K562 (cell line): Measurements from ENCODE around the gene FOXN1. TPM values are rescaled to one million over a fixed set of nuclear protein-coding genes. Genes with fewer than 3 reads are reported as not detected.

Source experiments
- ATAC-seq: fragments of 200-7000 bp; cut with Tn5 transposase; 3 replicates; pipeline ENCODE4 v1.9.1; 2020; ENCODE audit warnings: moderate library complexity
- BruUV-seq: library from RNA; stranded (reverse); fragments of 400-500 nt; replicated peaks from 2 replicates; lab custom pipeline; 2021; lab: Mats Ljungman, UMichigan
- CTCF ChIA-PET: fragments of 300-600 bp; formaldehyde crosslinking; extraction: SDS; loops from one replicate; lab custom pipeline; 2021; ENCODE audit warnings: low intra/inter-chr PET ratio; lab: Yijun Ruan, JAX
- POLR2A ChIA-PET: fragments of 300-600, 350-650 bp; sonication (Branson Sonifier 250); formaldehyde crosslinking; extraction: SDS; loops from one replicate; lab custom pipeline; 2021; ENCODE audit warnings: antibody characterized with exemption, inconsistent platforms; lab: Yijun Ruan, JAX
- DNase-seq, 4 experiments: peaks; one replicate each; pipeline versions ENCODE4 v3.0.0 to v3.0.0-alpha.2; 2011 to 2018; ENCODE audit warnings: low spot score in 3 of 4, mixed read lengths in 3 of 4; ENCODE audit errors: extremely low read depth in 1 of 4
- FAIRE-seq: peaks from 2 replicates; lab custom pipeline; 2011; peaks lifted over from hg19 to GRCh38; lab: Jason Lieb, UNC
- H2AFZ ChIP-seq: 2 replicates; pipeline ENCODE4 v1.6.0; 2011; ENCODE audit warnings: low read depth, low read length, control low read depth, inconsistent platforms
- H3K27ac ChIP-seq: fragments of 200-600 bp; 3 replicates; pipeline ENCODE4 v1.8.0; 2011; ENCODE audit warnings: low read depth, mild to moderate bottlenecking, control low read depth, inconsistent platforms, low read length, moderate library complexity, mixed read lengths; ENCODE audit errors: extremely low read depth
- H3K27me3 ChIP-seq, 2 experiments: fragments of 300-600 bp in 1 of 2; 2 replicates in 1 of 2; 3 replicates in 1 of 2; pipeline versions ENCODE4 v1.6.0 to v1.8.0; 2011; ENCODE audit warnings: inconsistent platforms in 2 of 2, low read length in 2 of 2, mild to moderate bottlenecking in 1 of 2, mixed read lengths in 1 of 2, moderate library complexity in 1 of 2; ENCODE audit not compliant: control insufficient read depth in 2 of 2, insufficient read depth in 2 of 2
- H3K36me3 ChIP-seq: fragments of 300-600 bp; 3 replicates; pipeline ENCODE4 v1.8.0; 2011; ENCODE audit warnings: mild to moderate bottlenecking, low read length, inconsistent platforms; ENCODE audit not compliant: control insufficient read depth, insufficient read depth
- H3K4me1 ChIP-seq, 2 experiments: fragments of 200-600 bp in 1 of 2; replicated peaks in 1 of 2; 2 replicates in 1 of 2; 3 replicates in 1 of 2; pipeline versions ENCODE4 v1.5.1 to v1.8.0; 2011; ENCODE audit warnings: inconsistent platforms in 2 of 2, low read length in 2 of 2, mild to moderate bottlenecking in 1 of 2, mixed read lengths in 1 of 2, moderate library complexity in 1 of 2; ENCODE audit not compliant: control insufficient read depth in 2 of 2, insufficient read depth in 2 of 2
- H3K4me2 ChIP-seq: 2 replicates; pipeline ENCODE4 v1.6.1; 2011; ENCODE audit warnings: low read length, control low read depth, inconsistent platforms, mixed read lengths; ENCODE audit not compliant: insufficient read depth
- H3K4me3 ChIP-seq: fragments of 200-600 bp; sonication (generic), shearing (Covaris generic); 2 replicates; pipeline ENCODE4 v1.5.1; 2016; ENCODE audit warnings: control low read depth, inconsistent platforms
- H3K79me2 ChIP-seq: fragments of 200-600 bp; 3 replicates; pipeline ENCODE4 v1.8.0; 2011; ENCODE audit warnings: low read length, inconsistent platforms; ENCODE audit not compliant: control insufficient read depth, insufficient read depth
- H3K9ac ChIP-seq, 2 experiments: 2 replicates each; pipeline versions ENCODE4 v1.6.0 to v1.6.1; 2011; ENCODE audit warnings: low read depth in 2 of 2, low read length in 2 of 2, control low read depth in 1 of 2, inconsistent platforms in 1 of 2, mild to moderate bottlenecking in 1 of 2, mixed read lengths in 1 of 2; ENCODE audit not compliant: insufficient read depth in 1 of 2
- H3K9me1 ChIP-seq: one replicate; pipeline ENCODE4 v1.6.0; 2011; ENCODE audit warnings: inconsistent platforms, mild to moderate bottlenecking, low read length, moderate library complexity; ENCODE audit not compliant: control insufficient read depth, insufficient read depth
- H3K9me3 ChIP-seq: replicated peaks from 2 replicates; pipeline ENCODE4 v1.5.1; 2011; ENCODE audit warnings: low read depth, low read length, inconsistent platforms; ENCODE audit not compliant: control insufficient read depth, insufficient read depth
- H4K20me1 ChIP-seq: replicated peaks from 2 replicates; pipeline ENCODE4 v1.6.1; 2011; ENCODE audit warnings: low read length, inconsistent platforms, mixed read lengths; ENCODE audit not compliant: control insufficient read depth, insufficient read depth
- ADNP ChIP-seq: fragments of 200-800 bp; sonication (Bioruptor generic); IDR thresholded peaks from 2 replicates; pipeline ENCODE4 v1.6.1; 2016; ENCODE audit warnings: missing genetic modification characterization, missing compliant biosample characterization
- RBM25 ChIP-seq: fragments of 200-400 bp; formaldehyde crosslinking; IDR thresholded peaks from 2 replicates; pipeline ENCODE4 v1.6.1; 2018; ENCODE audit warnings: low read length, low read depth, moderate library complexity; ENCODE audit not compliant: severe bottlenecking
- SAFB2 ChIP-seq: fragments of 200-400 bp; formaldehyde crosslinking; IDR thresholded peaks from 2 replicates; pipeline ENCODE4 v1.6.1; 2018; ENCODE audit warnings: borderline replicate concordance, low read length, low read depth, moderate library complexity; ENCODE audit not compliant: severe bottlenecking
- whole genome bisulfite sequencing: fragments of 100-300 bp; shearing (Covaris generic); methylation state at CpG from one replicate; pipeline ENCODE4 v1.1.6; 2016; ENCODE audit warnings: low coverage, mixed read lengths; ENCODE audit not compliant: insufficient coverage; ENCODE audit errors: missing lambda C conversion rate; 5-methylcytosine and 5-hydroxymethylcytosine counted together
- in situ Hi-C: fragments of 300-500 bp; cut with MboI; formaldehyde crosslinking; loops from 4 replicates; pipeline ENCODE4 v1.15.0; 2018; ENCODE audit warnings: inconsistent platforms, mixed read lengths
- intact Hi-C: fragments of 100-400 bp; cut with micrococcal nuclease; formaldehyde crosslinking; loops from 2 replicates; pipeline ENCODE4 v1.14.2; 2022
- polyA plus RNA-seq, 8 experiments: library from polyadenylated mRNA; depleted of rRNA in 4 of 8; stranded (reverse) in 5 of 8; unstranded in 3 of 8; fragments of >200 nt; fragmentation: Nextera tagmentation in 2 of 8; fragmentation: Illumina TruSeq in 1 of 8; extraction: Ambion mirVana in 2 of 8; extraction: Trizol in 1 of 8; gene quantifications; 2 replicates each; pipeline versions ENCODE4 v1.2.1 to v1.2.3, GENCODE V29; 2011 to 2014; ENCODE audit warnings: inconsistent platforms in 1 of 8, missing spikeins in 1 of 8
- total RNA-seq, 7 experiments: library from RNA; depleted of rRNA in 6 of 7; stranded (reverse); fragments of >200 nt in 6 of 7; fragmentation: Illumina TruSeq in 2 of 7; extraction: Trizol in 2 of 7; gene quantifications; 2 replicates each; pipeline versions ENCODE4 v1.2.1 to v1.2.3, GENCODE V29; 2011 to 2021; ENCODE audit warnings: low replicate concordance in 1 of 7

Gene FOXN1
- total and polyA plus RNA-seq, 9 of the 15 experiments (the other 6 are each of a cell fraction or from before 2014, with no cell fraction given): not detected

GRCh38 chr17:28491860-28492259 is 14.3 kb upstream of the FOXN1 start:
- ATAC-seq (no peak), DNase-seq (no peak), FAIRE-seq (no peak)
- intact Hi-C loops (no loop called here), in situ Hi-C loops (no loop called here)
- no peaks in the 10 kb centered on the region for H3K9me1 ChIP-seq
- peaks cover 6 to 56% of the 10 kb centered on the region in 2 experiments; a peak in 3 of 5 replicates for H3K27me3 ChIP-seq
- no peak overlapping the region for H2AFZ ChIP-seq
- no TSS peak for BruUV-seq
- 0% methylated on average over 3 of the region's 3 CpGs for WGBS
- H3K4me2 ChIP-seq: no peak overlapping the region
- no peaks in the 10 kb centered on the region for H3K36me3 ChIP-seq
- H3K4me1 ChIP-seq: peaks cover 0 to 2% of the 10 kb centered on the region in 2 experiments; a peak in 1 of 5 replicates
- no peak overlapping the region for H3K4me3 ChIP-seq
- ChIA-PET CTCF (no interaction called here), POLR2A (no interaction called here)
- peaks cover 13% of the 10 kb centered on the region; the same call in 1 of the 2 replicates for H4K20me1 ChIP-seq
- no peak overlapping the region for H3K27ac ChIP-seq
- TF ChIP-seq SAFB2 (no peak), ADNP (tag) (peak; percentile 17; the same call in 1 of the 2 replicates), RBM25 (peak; percentile 74)
- H3K9me3 ChIP-seq: no peaks in the 10 kb centered on the region
- H3K79me2 ChIP-seq: no peaks in the 10 kb centered on the region
- H3K9ac ChIP-seq: 0 out of 4 replicates have a peak overlapping the region, but pooled peaks of 1 of the 2 experiments have one; percentile 3
